GF-D8 (cell line): ENCODE measurements around the gene REXO2.
A peak's percentile ranks its signal among the peaks of the same experiment; 100 is the strongest.

Source experiments
- DNase-seq: peaks from one replicate; lab custom pipeline; 2025; lab: John Stamatoyannopoulos, UW

Gene REXO2

DNA sequence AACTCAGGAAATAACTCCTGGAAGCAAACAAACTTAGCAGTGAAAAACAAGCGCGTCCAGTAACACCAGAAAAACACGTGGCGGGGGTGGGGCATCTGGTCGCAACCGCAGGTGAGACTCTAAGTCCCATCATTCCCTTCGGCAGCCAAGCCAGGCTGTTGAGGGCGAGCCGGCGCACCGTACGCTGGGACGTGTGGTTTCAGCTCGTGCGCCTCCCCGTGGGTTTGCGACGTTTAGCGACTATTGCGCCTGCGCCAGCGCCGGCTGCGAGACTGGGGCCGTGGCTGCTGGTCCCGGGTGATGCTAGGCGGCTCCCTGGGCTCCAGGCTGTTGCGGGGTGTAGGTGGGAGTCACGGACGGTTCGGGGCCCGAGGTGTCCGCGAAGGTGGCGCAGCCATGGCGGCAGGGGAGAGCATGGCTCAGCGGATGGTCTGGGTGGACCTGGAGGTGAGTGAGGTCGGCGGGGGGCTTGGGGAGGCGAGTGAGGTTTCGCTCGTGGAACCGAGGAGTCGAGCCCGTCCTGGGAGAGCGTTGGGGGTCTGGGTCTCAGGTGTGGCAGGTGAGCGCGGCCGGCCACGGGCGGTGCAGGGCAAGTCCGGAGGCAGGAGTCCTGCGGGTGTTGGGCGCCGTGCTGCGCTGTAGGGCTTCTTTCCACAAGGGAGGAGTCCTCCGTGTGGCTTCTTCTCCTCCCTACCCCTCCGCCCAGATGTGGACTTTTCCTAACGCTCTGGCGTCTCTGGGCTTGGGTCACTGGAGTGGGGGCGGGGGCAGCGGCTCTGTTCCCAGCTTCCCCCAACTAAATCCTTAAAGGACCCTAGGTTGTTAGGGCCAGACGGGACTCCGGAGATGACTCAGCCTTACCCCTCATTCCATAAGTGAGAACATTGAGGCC is at the start of gene REXO2:
Gene REXO2, plus strand, starts transcription at position 239 of the 892 bp plus-strand sequence. Its CDS starts 62 bp downstream, at position 301.
- DNase-seq: peak; percentile 100

DNA sequence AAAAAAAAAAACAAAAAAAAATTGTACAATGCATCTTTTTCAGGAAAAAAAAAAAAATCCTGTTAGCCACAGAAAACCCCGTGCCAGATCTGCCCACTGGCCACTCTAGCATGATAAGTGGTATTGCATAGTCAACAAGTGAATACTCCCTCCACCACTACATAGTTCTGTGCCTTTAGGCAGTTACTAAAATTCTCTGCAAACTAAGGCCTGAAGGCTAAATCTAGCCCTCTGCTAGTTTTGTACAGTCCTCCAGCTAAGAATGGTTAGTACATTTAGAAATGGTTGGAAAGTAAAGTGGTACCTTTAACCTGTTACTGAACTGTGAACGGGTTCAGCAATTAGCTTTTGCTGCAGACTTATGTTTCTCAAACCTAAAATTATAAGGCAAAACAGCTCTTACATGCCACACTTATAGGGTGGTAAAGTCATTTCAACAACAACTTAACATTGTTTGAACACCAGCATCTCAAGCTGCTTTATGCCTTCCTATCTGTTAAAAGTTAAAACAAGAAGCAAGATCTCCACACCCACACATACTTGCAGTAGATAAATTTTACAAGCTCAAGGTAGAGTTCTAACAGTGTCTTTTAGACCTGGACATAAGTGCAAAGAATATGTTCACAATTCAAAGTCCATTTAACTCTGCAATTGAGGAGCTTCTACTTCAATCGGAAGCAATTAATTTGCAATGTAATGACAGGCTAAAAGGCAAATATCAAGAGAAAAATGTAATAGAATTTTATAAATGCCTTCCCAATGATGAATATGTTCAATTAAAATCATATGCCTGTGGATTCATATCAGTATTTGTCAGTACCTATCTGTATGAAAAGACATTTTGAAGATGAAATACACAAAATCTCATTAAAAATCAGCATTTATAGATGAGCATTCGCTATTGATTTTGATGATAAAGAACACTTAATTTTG is 46.3 kb upstream of the REXO2 start:
- DNase-seq: no peak

DNA sequence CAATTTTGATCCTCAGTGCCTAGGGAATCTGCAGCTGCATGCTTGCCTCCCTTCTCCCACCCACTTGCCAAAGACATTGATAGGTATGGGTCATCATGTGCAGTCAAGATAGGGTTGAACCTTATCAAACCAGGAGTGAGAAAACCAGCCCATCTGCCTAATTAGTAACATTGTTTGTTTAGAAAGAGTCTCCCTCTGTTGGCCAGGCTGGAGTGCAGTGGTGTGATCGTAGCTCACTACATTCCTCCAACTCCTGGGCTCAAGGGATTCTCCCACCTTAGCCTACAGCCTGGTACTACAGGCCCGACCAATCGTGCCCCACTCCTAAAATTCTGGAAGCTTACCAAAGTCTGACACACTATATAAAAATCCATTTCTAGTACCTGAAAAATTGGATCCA is 43.5 kb upstream of the REXO2 start:
- DNase-seq: no peak

DNA sequence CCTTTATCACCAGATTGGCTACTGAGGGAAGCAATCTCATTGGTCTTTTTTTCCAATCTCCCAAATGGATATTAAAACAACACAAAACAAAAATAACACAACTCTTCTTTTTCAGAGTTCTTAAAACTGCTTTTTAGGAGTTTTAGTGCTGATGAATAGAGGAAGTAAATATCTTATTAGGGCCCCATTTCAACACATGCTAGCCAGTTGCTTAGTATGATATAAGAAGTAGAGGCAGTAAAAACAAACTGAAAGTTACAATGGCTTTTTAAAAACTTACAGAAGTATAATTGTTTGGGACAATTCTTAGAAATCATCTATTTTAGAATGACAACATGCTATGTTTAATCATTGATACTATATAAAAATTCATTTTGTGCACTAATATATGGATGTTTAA is 42.4 kb upstream of the REXO2 start:
- DNase-seq: peak; percentile 34

DNA sequence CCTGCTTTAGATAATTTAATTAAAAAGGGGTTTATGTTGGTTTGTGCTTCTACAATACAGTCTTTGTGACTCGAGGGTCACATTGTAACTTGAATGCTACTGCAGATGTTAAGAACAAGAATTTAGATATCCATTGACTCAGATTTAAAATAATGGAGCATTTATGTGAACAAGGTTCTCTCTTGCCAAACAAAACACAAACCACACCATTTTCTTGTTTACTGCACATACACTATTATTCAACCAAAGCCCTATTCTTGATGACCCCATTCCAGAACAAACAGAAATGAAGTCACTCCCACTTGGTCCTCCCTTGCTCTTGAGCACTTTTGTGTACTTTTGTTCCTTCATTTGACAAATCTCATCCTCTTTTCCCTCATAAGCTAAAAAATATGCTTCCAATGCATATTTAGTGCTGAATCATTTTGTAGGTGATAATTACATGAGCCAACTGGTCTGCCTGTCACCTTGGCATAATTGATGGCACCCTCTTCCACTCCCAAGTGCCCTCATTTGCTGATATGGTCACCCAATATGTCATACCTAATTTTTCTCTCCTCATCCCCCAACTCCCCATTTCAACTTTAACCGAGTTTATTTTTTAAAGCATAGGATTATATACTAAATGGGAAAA is 41.8 kb upstream of the REXO2 start:
- DNase-seq: no peak

DNA sequence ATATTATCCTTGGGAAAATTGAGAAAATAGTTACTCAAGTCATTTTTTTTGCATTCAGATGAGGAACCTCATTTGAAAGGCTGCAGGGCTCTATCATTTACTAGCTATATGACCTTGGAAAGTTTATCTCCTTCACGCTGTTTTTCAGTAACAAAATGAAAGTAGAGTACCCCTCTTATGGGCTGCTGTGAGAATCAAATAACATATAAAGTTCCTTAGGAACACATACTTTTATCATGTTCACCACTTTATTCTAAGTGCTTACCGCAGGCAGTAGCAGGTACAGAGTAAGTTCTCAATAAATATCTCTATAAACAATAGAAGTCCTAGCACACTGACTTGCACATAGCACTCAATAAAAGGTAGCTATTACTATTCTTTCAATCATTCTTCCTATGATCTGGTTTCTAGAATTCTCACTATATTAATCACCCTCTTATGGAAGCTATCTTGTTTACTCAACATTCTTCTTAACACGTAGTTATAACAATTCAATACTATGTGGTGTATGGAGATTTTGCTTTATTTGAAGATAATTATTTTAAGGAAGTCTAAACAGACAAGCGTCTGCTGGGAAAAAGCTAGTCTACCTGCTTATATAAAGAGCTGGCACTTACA is 40.9 kb upstream of the REXO2 start:
- no peak for DNase-seq

DNA sequence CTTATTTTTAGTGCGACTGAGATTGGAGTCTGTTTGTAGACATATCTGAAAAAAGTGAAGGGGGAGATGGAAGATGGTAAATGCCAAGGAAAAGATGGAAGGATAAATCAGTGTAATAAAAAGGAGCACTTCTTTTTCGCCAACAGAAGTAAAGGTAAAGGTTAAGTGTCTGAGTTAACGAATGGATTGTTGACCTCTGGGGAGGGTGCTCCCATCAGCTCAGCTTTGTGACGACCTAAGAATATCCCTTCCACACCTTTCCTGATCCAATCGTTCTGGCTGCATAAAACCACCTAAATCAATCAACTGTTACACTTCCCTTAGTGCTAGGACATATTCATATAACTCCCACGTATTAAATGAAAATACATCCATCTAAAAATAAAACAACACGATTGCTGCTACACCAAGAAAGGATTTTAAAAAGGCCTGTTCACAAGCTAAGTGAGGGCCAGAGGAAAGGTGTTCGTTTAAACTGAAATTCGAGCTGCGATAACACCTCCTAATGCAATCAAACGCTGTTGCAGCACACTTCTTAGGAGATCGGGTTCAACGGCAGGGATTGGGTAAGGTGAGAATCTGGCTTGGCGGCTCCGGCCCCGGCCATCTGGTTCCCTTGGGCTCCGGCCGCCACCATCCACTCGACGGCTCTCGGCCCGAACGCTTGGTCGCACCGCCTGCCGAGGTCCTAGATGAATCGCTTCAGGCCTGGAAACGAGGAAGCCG is 39.6 kb upstream of the REXO2 start:
- DNase-seq: peak; percentile 91

DNA sequence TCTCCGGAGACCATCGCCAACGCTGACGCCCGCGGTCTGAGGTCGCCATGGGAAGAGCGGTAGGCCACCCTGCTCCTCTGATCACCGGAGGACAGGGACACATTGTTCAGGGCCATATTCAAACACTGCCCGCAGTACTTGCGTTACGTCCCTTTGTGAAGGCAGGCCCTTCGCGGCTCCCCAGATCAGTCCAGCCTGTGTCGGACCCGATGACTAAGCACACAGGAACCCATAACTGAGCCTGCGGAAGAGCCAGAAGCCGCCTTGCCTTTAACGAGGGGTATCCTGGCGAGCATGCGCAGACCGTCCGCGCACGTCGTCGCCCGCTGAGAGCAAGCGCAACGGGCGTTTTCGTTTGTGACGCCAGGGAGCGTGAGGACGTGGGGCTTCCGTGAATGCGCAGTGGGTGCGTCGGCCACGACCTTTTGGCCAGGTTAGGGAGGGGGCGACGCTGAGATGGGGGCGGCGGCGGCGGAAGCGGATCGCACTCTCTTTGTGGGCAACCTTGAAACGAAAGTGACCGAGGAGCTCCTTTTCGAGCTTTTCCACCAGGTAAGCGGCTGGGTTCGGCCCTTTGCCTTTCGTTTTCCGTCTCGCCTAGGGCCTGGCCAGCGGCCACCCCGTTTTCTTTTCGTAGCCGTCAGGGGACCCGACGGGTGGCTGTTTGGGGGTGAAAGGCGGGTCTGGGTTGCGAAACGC is 38.9 kb upstream of the REXO2 start, which contains the start of the genes C11orf71 and RBM7:
Gene C11orf71, minus strand, starts transcription at position 296 of the 699 bp plus-strand sequence. Its CDS starts 180 bp downstream, at position 116.
Gene RBM7, plus strand, starts transcription at position 451 of the 699 bp plus-strand sequence. Its CDS starts 6 bp downstream, at position 457.
- peak; percentile 100 for DNase-seq

DNA sequence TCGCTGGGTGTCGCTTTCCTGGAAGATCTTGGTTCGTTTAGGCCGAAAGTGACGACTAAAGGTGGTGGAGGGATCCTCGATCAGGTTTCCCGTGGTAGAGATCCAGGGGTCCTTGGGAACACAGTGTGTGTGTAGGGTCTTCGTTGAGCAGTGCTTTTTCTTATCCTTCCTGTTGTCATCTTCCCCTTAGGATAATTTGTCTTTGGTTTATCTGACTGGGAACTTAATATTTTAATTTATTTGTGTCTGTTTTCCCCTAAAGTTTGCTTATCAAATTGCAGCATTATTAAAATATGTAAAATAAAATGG is 38.4 kb upstream of the REXO2 start:
- DNase-seq: no peak

DNA sequence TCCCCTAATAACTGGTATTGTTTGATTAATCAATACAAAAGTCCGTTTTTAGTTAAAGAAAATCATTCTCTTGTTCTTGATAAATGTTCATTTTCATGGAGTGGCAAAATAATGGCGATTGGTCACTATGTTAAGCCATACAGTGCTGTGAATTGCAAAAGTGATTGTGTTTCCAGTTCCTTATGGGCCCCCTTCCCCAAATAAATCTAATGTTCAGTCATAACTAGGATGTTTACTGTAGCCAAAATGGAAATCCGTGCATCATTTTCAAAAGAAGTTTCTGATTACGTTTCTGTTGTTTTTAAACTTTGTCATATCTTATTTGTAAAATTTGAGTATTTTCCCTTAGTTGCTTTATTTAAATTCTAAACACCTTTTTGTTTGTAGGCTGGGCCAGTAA is 38.0 kb upstream of the REXO2 start:
- DNase-seq: peak; percentile 43

DNA sequence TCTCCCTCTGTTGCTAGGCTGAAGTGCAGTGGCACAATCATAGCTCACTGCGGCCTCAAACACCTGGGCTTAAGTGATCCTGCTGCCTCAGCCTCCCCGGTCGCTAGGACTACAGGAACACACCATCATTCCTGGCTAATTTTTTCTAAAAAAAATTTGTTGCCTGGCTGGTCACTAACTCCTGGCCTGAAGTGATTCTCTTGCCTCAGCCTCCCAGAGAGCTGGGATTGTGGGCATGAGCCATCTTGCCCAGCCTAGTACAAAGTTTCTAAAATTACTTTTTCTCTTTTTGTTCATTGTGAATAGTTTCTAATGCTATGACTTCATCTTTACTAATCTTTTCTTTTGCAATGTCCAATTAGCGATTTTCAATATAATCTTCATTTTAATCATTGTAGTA is 26.3 kb upstream of the REXO2 start:
- no peak for DNase-seq

DNA sequence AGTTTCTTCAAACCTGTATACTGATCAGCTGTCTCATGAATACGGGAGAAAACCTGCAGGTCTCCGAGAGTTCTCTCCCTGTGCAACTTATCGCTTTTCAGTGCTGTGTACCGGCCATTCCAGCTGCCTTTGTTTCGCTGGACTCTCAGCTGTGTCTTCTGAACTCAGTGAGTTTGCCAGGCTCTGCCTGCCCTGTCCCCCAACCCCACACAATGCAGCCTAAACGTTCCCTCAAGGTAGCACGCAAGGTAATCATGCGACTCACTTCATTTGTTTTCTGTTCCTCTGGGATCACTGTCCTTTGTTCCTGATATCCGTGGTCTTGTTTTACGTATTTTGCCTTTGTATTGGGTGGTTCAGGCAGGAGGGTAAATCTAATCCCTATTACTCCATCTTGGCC is 25.3 kb upstream of the REXO2 start:
- DNase-seq: no peak

DNA sequence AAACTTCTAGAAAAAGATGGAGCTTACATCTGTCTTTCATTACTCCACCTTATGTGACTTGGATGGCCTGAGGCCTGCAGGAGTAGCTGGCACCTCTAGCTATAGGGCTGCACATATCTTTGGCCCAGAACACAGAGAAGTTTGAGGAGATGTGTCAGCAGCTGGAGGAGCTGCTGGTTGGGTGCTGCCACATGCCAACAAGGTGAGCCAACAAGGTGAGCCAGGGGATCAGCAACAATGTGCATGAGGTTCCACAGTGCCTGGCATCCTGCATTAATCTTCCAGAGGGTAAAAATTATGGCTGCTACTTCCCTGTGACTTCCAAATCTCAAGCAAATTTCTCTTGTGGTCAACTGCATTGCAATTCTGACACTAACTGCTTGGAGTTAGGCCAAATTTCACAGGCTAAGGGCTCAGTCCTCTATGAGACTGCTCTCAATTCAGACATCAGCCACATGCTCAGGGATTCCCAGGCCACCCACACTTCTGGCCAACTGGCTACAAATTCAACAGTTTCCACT is 22.8 kb upstream of the REXO2 start:
- peak; percentile 55 for DNase-seq

DNA sequence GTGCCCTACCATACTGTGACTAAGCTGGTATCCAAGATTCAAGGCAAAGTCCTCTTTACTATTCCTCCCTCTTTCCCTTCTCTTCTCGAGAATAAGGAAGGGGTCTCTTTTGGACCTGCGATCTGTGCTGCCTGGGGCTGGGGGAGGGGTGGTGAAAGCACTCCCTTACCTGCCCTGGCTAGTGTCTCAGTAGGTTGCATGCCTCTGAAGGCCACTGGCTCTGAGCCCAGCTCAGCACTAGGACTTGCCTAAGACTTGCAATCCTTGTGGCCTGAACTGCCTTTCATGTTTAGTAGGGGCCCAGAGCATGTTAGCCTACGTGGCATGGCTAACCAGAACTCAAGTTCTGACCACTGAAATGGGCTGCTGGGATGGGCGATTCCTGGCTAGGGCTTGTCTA is 13.0 kb upstream of the REXO2 start:
- DNase-seq: no peak

DNA sequence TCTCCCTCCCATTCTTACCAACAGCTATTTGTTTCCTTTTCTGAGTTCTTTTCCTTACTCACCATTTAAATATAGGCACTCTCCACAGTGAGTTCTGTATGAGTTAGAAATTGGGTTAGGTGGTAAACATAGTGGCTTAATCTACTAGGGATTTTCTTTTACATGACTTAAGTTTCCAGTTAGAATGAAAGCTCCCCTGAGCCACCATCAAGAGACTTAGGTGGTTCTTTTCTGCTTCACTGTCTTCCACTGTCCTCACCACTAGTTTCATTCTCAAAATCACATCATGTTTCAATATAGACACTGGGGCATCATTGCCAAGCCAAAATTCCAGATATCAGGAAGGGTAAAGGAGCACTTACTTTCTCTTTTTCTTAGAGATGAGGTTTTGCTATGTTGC is 9.0 kb upstream of the REXO2 start:
- DNase-seq: no peak

DNA sequence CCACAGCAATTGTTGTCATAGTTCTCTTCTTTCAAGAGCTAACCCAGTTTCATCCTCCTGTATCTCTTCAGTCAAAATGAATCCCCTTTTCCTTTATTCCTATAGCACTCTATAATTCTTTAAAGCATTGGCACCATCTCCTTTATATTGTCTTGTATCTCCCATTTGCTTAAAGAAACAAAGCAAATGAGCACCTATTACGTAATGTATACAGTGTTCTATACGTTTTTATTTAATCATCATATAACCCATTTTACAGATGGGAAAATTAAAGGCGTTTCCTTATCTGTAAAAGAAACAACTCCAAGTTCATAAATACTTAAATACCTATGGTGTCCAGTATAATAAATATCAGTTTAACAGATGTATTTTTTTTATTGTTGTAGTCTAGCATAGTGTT is 6.4 kb upstream of the REXO2 start:
- DNase-seq: no peak

DNA sequence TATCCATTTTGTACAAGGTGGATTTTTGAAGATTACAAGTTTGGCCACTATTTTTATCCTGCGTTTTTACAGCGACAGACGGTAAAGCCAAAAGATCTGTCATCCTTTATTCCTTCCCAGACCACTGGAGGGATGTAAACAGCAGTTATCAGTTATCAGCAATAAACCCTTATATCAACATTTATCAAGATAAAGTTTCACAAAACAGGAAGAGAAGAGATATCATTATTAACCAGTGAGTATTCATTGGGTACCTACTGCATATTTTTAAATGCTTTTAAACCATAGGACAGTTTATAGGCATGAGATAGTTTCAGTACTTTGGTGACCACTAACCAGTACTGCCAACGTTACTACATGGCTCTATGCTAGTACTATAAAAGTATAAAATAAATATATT is 5.9 kb upstream of the REXO2 start:
- no peak for DNase-seq

DNA sequence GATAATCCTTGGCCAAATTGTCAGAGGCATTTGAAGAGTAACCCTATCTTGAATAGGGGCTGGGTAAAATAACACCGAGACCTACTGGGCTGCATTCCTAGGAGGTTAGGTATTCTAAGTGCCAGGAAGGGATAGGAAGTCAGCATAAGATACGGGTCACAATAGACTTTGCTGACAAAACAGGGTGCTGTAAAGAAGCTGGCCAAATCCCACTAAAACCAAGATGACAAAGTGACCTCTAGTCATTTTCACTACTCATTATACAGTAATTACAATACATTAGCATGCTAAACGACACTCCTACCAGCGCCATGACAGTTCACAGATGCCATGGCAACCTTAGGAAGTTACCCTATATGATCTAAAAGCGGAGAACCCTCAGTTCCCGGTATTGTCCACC is 964 bp upstream of the REXO2 start:
- DNase-seq: no peak

DNA sequence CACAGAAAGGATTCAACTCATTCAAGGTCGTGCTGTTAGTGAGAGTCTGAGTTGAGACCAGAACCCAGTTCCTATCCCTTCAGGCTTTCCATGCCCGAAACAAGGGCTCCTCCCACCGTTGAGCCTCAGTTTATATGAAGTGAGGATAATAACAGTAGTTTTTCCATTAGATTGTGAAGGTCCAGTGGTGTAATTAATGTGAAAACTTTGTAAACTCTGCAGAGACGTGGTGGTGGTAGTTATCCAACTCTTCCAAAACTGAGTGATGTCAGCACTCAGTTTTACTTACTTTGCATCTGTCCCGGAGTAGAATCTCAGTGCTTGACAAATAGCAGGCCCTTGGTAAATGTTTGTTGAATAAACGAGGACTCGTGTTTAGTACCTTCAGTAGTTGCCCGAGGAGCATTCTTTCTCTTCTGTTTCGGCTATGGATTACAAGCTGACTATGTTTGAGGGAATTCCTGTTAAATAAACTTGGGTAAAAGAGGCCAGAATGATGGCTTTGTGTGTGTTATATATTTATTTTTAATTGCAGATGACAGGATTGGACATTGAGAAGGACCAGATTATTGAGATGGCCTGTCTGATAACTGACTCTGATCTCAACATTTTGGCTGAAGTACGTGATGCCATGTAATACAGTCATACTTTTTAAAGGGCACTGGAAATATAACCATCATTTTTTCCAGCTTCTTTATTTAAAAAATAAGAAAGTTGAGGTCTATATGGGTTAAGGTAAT is 1.0 kb downstream of the REXO2 start:
- no peak for DNase-seq
